ENCODE data around the gene WDTC1. TPM values are rescaled to one million over a fixed set of nuclear protein-coding genes. Genes with fewer than 3 reads are reported as not detected.

WDTC1 gene
- total RNA-seq, 1 donor from 2014 or later: 18.2 TPM

DNA sequence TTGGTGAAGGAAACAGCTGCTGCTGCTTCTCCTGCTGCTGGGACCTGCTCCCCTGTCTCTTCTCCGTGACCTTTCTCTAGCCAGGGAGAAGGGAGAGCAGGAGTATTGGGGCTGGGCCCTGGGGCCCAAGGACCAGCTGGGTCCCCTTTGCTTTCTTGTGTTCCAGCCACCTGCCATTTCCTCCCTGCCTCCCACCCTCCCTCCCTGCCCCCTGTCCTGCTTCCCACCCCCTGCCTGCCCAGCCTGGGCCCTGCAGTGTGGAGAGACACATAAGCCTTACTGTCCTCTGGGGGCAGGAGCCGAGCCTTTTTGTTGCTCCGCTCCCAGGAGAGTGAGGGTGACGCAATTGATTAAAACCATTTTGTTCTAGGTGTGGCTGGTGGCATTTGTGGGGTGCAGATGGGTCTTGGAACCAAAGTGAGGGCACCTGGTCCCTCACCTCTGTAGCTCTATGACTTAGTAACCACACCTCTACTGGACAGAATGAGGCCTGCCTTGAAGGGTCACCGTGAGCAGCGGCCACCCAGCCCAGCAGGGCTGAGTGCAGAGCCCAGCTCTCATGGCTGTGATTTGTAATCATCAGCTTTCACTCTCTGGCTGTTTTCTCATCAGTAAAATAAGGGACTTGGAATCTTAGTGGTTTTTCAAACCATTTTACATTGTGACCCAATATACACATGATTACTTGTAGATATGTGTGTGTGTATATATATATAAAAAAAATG lies 73.6 kb downstream of the WDTC1 start:
- Mint-ChIP-seq H3K9me3 (ENCODE audit: unreplicated experiment) (no peaks in the 10 kb centered on the region), H3K27me3 (ENCODE audit: low read depth, unreplicated experiment) (no peaks in the 10 kb centered on the region), H3K27ac (ENCODE audit: unreplicated experiment) (no peak overlapping the region), H3K4me3 (ENCODE audit: unreplicated experiment) (no peak overlapping the region), H3K4me1 (ENCODE audit: low read depth, unreplicated experiment) (peaks cover 3% of the 10 kb centered on the region), H3K36me3 (ENCODE audit: low read depth, unreplicated experiment) (no peaks in the 10 kb centered on the region)
- FAIRE-seq (no peak), DNase-seq (ENCODE audit: low read depth) (no peak)
- Histone ChIP-seq H4K20me1 (ENCODE audit: insufficient read depth, low read length) (no peaks in the 10 kb centered on the region), H3K36me3 (ENCODE audit: insufficient read depth, low read length) (no peaks in the 10 kb centered on the region), H3K4me1 (ENCODE audit: insufficient read depth, low read length) (no peaks in the 10 kb centered on the region), H3K9me3 (ENCODE audit: insufficient read depth, low read depth, low read length) (no peaks in the 10 kb centered on the region), H3K4me2 (ENCODE audit: low read length) (no peak overlapping the region), H3K27me3 (ENCODE audit: insufficient read depth, low read length) (no peaks in the 10 kb centered on the region), H3K4me3 (ENCODE audit: insufficient read depth, low read depth, low read length) (no peak overlapping the region), H3K9ac (ENCODE audit: low read length) (no peak overlapping the region), H2AFZ (ENCODE audit: low read depth, low read length) (no peak overlapping the region), H3K79me2 (ENCODE audit: insufficient read depth, low read length) (no peaks in the 10 kb centered on the region), H3K27ac (ENCODE audit: low read depth, low read length) (no peak overlapping the region)
- no peak for TF ChIP-seq EZH2 (IDR thresholded peaks at IDR 0.05; ENCODE audit: insufficient read depth, low read length)
- TF ChIP-seq, protein P1, sequence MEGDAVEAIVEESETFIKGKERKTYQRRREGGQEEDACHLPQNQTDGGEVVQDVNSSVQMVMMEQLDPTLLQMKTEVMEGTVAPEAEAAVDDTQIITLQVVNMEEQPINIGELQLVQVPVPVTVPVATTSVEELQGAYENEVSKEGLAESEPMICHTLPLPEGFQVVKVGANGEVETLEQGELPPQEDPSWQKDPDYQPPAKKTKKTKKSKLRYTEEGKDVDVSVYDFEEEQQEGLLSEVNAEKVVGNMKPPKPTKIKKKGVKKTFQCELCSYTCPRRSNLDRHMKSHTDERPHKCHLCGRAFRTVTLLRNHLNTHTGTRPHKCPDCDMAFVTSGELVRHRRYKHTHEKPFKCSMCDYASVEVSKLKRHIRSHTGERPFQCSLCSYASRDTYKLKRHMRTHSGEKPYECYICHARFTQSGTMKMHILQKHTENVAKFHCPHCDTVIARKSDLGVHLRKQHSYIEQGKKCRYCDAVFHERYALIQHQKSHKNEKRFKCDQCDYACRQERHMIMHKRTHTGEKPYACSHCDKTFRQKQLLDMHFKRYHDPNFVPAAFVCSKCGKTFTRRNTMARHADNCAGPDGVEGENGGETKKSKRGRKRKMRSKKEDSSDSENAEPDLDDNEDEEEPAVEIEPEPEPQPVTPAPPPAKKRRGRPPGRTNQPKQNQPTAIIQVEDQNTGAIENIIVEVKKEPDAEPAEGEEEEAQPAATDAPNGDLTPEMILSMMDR (IDR thresholded peaks at IDR 0.05; ENCODE audit: insufficient read depth, low read depth, low read length): no peak

DNA sequence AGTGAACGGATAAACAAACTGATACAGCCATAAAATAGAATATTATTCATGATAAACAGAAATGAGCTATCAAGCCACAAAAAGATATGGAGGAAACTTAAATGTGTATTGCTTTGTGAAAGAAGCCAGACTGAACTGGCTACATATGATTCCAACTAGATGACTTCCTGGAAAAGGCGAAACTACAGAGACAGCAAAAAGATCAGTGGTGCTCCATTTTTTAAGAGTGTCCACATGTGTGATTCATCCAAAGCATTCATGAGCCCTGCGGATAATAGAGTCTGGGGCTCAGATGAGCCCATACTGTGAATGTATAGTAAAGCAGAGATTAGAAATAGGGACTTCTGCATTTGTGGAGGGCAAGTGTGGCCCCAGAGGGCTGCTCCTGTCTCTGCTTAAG lies 79.7 kb downstream of the WDTC1 start:
- H3K4me3 Mint-ChIP-seq (ENCODE audit: unreplicated experiment): no peak overlapping the region
- H3K27ac ChIP-seq (ENCODE audit: low read depth, low read length): no peak overlapping the region
- H3K27me3 Mint-ChIP-seq (ENCODE audit: low read depth, unreplicated experiment): peaks cover 9% of the 10 kb centered on the region
- no peaks in the 10 kb centered on the region for H4K20me1 ChIP-seq (ENCODE audit: insufficient read depth, low read length)
- H3K4me2 ChIP-seq (ENCODE audit: low read length): no peak overlapping the region
- no peaks in the 10 kb centered on the region for H3K36me3 Mint-ChIP-seq (ENCODE audit: low read depth, unreplicated experiment)
- no peaks in the 10 kb centered on the region for H3K9me3 Mint-ChIP-seq (ENCODE audit: unreplicated experiment)
- no peaks in the 10 kb centered on the region for H3K9me3 ChIP-seq (ENCODE audit: insufficient read depth, low read depth, low read length)
- H3K79me2 ChIP-seq (ENCODE audit: insufficient read depth, low read length): no peaks in the 10 kb centered on the region
- no peak overlapping the region for H3K27ac Mint-ChIP-seq (ENCODE audit: unreplicated experiment)
- no peaks in the 10 kb centered on the region for H3K4me1 Mint-ChIP-seq (ENCODE audit: low read depth, unreplicated experiment)
- peaks cover 5% of the 10 kb centered on the region for H3K27me3 ChIP-seq (ENCODE audit: insufficient read depth, low read length)
- no peak overlapping the region for H2AFZ ChIP-seq (ENCODE audit: low read depth, low read length)
- TF ChIP-seq EZH2 (IDR thresholded peaks at IDR 0.05; ENCODE audit: insufficient read depth, low read length): no peak
- TF ChIP-seq, protein P1 (IDR thresholded peaks at IDR 0.05; ENCODE audit: insufficient read depth, low read depth, low read length): no peak
- no peaks in the 10 kb centered on the region for H3K36me3 ChIP-seq (ENCODE audit: insufficient read depth, low read length)
- FAIRE-seq: no peak
- no peak overlapping the region for H3K9ac ChIP-seq (ENCODE audit: low read length)
- no peaks in the 10 kb centered on the region for H3K4me1 ChIP-seq (ENCODE audit: insufficient read depth, low read length)
- H3K4me3 ChIP-seq (ENCODE audit: insufficient read depth, low read depth, low read length): no peak overlapping the region
- DNase-seq (ENCODE audit: low read depth): no peak

DNA sequence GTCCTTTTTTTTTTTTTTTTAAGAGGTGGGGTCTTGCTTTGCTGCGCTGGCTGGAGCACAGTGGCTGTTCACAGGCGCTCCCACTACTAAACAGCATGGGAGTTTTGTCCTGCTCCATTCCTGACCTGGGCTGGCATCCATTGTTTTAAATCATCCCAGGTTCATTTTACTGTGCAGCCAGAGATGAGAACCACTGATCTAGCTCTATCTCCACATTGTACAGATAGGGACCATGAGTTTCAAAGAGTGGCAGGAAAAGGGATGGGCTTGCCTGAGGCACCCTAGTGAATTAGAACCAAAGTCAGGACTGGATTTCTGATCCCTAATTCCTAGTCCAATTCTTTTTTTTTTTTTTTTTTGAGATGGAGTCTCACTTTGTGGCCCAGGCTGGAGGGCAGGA lies 80.3 kb downstream of the WDTC1 start:
- Histone ChIP-seq H3K9ac (ENCODE audit: low read length) (no peak overlapping the region), H3K9me3 (ENCODE audit: insufficient read depth, low read depth, low read length) (no peaks in the 10 kb centered on the region), H3K4me1 (ENCODE audit: insufficient read depth, low read length) (no peaks in the 10 kb centered on the region), H3K4me2 (ENCODE audit: low read length) (no peak overlapping the region), H3K27ac (ENCODE audit: low read depth, low read length) (no peak overlapping the region), H3K27me3 (ENCODE audit: insufficient read depth, low read length) (peaks cover 5% of the 10 kb centered on the region), H3K4me3 (ENCODE audit: insufficient read depth, low read depth, low read length) (no peak overlapping the region), H3K36me3 (ENCODE audit: insufficient read depth, low read length) (no peaks in the 10 kb centered on the region), H4K20me1 (ENCODE audit: insufficient read depth, low read length) (no peaks in the 10 kb centered on the region), H2AFZ (ENCODE audit: low read depth, low read length) (no peak overlapping the region), H3K79me2 (ENCODE audit: insufficient read depth, low read length) (no peaks in the 10 kb centered on the region)
- DNase-seq (ENCODE audit: low read depth): no peak
- H3K4me3 Mint-ChIP-seq (ENCODE audit: unreplicated experiment): no peak overlapping the region
- H3K27ac Mint-ChIP-seq (ENCODE audit: unreplicated experiment): no peak overlapping the region
- FAIRE-seq: no peak
- no peaks in the 10 kb centered on the region for H3K36me3 Mint-ChIP-seq (ENCODE audit: low read depth, unreplicated experiment)
- H3K27me3 Mint-ChIP-seq (ENCODE audit: low read depth, unreplicated experiment): peaks cover 9% of the 10 kb centered on the region
- no peaks in the 10 kb centered on the region for H3K9me3 Mint-ChIP-seq (ENCODE audit: unreplicated experiment)
- H3K4me1 Mint-ChIP-seq (ENCODE audit: low read depth, unreplicated experiment): no peaks in the 10 kb centered on the region
- TF ChIP-seq, protein P1 (IDR thresholded peaks at IDR 0.05; ENCODE audit: insufficient read depth, low read depth, low read length): no peak
- TF ChIP-seq EZH2 (IDR thresholded peaks at IDR 0.05; ENCODE audit: insufficient read depth, low read length): no peak
